GM19463 (cell line): ENCODE measurements around the gene TMCC1.
A peak's percentile ranks its signal among the peaks of the same experiment; 100 is the strongest.
"Not testable (repeated sequence)": the region's sequence is repeated elsewhere in the genome, so short reads cannot be mapped to it uniquely, and the experiment has no call there.

Experiments
- ATAC-seq: cut with Tn5 transposase; IDR thresholded peaks from one replicate; pipeline ENCODE4 v1.9.1; 2021; ENCODE audit warnings: mild to moderate bottlenecking, moderate library complexity; ENCODE audit not compliant: unreplicated experiment

TMCC1 gene

DNA sequence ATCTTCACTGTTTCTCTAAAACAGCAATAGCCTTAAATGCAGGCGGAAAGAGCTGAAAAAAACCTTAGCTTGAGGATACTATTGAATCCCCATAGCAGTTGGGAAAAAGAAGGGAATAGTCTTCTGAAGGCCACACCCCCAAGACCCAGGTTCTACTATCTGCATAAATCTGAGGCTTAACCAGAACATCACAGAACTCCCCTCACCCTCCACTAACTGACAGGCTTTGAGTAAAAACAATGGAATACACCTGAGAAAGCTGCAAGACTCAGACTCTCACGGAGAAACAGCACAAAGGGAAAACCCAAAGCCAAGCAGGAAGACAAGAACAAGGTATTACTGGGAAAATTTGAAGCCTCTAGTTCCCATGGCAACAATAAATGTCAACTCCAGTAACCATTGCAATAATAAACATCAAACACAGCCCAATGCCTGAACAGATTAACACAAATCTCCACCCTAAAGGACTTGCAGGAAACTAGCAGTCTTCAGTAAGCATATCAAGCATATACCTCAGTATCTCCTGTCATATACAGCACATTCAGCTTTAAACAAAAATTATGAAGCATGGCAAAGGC lies 56.4 kb downstream of the TMCC1 start:
- no peak for ATAC-seq

DNA sequence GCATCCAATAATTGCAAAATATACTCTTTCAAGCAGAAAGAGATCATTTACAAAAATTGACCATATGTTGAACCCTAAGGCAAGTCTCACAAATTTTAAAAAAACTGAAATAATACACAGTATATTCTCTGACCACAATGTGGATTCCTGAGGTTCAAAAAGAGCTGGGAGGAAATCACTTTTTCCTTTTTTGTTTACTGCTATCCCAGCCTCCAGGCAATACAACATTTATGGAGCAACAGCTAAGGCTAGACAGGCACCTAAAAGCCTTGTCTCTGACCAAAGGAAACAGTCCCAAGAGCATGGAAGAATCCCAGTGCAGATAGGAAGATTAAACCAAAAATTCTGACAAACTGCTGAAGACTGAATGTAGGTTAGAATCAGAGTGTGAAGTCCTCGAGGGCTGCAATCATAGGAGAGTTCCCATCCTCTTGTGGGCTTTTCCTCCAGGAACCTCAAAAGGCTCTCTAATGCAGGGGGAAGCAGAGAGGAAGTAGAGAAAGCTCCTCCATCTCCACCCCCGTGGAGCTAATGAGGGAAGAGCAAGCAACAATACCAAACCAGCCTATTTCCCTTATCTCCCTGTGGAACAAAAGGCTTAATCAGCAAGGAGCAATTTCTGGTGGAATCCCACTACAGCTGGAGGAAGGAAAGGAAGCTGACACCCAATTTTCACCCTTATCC lies 57.0 kb downstream of the TMCC1 start:
- no peak for ATAC-seq

DNA sequence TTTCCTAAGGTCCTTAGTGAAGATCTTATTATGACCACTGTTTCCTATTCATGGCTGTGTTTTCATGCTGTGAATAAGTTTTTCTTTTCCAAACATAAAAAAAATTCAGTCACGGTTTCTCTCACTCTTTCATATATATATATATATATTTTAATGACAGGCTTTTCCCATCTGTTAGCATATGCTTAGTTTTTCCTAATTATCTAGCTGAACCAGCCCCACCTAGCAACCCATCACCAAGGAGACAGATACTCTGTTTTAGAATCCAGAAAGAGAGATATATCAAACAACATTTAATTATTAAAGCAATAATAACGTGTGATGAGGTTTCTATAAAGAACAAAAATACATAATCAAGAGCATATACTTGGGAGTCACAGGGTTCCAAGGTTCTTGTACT lies 58.3 kb downstream of the TMCC1 start:
- ATAC-seq: no peak

DNA sequence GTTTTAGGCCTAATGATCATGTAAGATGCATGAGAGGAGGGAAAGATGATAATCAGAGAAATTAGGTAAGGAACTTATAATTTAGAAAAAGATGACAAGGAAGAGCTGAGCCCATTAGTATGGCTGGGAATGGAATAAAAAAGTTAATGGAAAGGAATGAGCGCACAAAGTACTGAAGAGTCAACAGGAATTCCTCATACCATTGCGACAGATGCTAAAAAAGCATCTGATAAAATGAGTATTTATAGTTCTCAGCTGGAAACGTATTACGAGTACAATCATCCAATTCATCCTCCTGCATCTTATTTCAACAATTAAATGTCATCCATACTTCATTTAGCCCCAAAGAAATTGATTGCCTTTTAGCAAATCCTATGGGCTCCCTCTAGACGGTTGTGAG lies 58.9 kb downstream of the TMCC1 start:
- no peak for ATAC-seq

DNA sequence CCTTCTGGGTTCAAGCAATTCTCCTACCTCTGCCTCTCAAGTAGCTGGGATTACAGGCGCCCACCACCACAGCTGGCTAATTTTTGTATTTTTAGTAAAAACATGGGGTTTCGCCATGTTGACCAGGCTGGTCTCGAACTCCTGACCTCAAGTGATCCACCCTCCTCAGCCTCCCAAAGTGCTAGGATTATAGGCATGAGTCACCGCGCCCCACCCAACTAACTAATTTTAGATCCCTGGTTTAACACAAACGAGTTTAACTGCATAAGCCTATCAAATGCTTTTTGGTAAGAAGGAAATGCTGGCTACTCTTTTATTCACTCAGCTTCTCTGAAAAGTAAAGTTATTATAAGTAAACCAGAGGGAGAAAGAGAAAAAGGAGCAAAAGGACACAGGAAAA lies 61.6 kb downstream of the TMCC1 start:
- not testable (repeated sequence) for ATAC-seq

DNA sequence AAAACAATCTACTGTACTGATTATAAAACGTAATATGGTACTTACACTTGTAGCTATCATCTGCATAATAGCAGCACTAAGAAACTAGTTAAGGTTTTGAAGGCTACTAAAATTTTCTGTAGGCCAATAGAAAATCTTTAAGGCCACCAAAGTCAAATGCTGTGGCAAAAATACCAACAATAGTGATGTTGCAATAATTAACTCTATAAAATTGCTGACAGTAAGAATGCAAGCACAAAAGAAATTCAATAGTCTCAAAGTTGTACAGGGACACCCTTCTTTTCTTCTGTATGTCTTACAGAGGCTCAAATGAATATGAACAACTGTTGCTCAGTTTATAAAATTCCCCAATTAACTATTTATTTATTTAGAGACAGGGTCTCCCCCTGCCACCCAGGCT lies 62.0 kb downstream of the TMCC1 start:
- ATAC-seq: no peak

DNA sequence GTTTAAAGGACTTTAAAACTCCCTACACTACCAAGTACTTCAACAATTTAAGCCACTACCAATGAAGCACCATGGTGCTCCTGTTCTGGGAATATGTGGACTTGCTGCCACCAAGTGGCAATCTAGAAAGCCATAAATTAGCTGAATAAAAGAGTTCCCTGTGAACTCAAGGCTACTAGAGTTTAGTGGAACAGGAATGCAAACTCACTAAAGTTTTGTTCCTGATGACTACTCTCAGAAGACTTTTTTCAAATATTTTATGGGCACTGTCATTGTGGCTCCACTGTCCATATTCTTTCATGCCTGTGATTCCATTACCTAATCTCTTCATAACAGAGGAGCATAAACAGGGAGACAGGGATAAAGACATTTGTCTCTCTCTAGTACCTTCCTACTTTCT lies 63.9 kb downstream of the TMCC1 start:
- no peak for ATAC-seq

DNA sequence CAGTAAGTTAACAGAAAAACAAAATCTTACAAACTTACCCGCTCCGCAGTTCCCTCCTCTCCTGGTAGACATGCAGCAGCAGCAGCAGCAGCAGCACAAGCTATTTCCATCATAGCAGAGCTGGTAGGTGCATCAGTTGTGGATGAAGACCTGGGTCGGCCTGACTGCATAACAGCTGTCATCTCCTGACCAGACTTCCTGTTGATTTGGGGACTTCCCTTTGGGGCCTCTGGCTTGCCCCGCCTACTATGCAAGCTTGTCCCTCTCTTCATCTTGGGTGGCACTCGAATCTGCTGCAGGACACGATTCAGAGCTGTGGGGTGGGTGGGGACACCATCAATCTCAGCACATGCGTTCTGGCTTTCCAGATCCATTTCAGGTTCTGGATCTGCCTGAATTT lies 65.7 kb downstream of the TMCC1 start:
- ATAC-seq: peak; percentile 88

DNA sequence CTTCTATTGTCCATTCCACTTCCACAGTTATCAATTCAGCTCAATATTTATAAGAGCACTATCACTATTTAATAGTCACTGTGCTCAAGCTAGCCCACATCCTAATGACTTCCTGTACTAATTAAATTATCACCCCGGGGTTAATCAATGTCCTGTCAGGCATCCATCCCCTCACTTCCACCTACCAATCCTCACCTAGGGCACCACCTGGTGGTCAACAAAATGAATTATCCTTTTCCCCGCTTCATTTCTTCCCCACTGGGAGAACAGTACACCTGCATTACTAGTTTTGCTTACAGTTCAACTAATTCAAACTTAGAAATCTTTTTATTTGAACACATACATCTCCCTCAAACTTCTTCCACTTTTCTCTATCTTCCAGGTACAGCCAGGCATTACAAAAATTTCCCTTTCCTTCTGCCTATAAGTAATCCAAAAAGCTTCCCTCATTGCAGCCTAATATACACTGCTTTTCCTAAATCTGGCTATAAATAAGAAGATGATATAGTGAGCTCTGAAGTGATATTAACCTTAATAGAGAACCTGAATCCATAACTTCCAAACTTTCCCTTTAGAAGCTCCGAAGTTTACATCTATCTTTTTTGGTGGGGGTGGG lies 68.5 kb downstream of the TMCC1 start:
- no peak for ATAC-seq

DNA sequence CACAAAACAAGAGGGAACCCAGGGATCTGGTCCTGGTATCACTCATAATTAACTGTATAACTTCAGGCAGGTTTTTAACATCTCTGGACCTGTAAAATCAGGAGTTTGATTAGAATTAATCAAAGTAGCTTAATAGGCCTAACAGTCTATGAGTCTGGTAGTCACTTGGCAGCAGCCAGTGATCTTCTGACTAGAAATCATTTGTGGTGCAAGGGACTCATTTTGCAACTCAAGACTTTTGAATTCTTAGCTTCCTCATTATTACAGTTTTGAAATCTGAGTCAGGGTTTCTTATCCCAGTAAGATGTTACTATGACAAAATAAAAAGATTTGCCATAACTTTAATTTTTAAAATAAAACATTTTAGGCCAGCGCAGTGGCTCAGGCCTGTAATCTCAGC lies 70.8 kb downstream of the TMCC1 start:
- ATAC-seq: no peak

DNA sequence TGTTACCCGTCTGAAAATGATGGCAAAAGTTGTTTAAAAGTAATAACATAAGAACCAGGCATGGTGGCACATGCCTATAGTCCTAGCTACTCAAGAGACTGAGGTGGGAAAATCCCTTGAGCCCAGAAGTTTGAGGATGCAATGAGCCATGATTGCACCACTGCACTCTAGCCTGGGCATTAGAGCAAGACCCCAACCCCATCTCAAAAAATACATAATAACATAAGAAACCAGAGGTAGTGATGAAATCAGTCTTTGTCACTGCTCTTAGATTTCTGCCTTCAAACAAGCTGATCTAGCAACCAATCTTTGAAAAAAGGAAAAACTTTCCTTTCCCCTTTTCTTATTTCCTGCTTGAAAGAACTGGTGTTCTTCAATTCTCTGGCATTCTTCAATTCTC lies 71.3 kb downstream of the TMCC1 start:
- no peak for ATAC-seq

DNA sequence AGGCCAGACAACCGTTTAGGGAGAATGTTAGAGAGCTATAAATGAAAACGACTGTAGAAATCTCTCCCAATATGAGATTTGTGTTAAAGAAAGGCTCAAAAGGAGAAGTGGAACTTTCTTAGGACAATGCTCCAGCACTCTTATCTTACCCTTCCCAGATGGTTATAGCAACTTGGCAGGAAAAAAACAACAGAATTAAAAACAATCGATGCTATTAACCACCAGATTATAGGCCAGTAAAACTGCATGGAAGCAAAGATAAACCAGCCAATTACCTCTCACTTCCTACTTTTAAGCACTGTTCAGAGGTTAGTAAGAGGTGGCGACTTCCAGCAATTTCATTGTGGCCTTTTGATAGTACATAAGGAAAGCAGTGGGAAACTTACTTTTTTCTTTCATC lies 72.9 kb downstream of the TMCC1 start:
- no peak for ATAC-seq

DNA sequence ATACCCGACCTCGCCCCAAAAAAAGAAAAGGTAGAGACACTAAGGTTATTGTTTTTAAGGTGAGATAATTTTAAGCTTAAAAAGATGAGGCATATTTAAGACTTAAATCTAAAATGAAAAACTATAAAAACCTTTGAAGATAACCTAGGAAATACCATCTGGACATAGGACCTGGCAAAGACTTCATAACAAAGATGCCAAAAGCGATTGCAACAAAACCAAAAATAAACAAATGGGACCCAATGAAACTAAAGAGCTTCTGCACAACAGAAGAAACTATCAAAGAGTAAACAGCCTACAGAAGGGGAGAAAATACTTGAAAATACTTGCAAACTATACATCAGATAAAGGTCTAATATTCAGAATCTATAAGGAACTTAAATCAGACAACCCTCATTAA lies 80.9 kb downstream of the TMCC1 start:
- no peak for ATAC-seq

DNA sequence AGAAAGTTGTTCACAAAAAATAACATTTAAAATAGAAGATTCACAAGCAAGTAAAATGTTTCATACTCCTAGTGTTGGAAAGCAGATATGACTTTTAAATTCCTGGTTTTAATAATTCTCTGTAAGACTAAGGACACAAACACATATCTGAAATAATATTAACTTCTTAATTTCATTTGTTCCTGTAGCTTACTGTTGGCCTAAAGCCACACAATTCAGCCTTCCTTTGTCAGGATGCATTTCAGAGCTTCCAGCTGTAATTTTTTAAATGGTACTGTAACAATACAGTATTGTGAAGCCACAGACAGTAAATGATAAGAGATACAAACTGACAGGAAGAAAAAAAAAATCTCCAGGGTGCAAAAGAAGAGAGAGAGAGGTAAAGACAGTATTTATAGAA lies 84.2 kb downstream of the TMCC1 start:
- ATAC-seq: no peak

DNA sequence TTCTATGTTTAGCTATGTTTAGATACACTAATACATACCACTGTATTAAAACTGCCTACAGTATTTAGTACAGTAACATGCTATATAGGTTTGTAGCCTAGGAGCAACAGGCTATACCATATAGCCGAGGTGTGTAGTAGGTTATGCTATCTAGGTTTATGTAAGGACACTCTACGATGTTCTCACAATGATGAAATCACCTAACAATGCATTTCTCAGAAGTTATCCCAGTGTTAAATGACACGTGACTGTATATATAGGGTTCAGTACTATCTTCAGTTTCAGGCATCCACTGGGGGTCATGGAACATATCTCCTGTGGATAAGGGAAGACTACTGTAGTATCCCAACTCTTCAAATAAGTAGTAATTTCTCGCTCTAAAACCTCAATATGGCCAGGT lies 97.4 kb downstream of the TMCC1 start:
- no peak for ATAC-seq

DNA sequence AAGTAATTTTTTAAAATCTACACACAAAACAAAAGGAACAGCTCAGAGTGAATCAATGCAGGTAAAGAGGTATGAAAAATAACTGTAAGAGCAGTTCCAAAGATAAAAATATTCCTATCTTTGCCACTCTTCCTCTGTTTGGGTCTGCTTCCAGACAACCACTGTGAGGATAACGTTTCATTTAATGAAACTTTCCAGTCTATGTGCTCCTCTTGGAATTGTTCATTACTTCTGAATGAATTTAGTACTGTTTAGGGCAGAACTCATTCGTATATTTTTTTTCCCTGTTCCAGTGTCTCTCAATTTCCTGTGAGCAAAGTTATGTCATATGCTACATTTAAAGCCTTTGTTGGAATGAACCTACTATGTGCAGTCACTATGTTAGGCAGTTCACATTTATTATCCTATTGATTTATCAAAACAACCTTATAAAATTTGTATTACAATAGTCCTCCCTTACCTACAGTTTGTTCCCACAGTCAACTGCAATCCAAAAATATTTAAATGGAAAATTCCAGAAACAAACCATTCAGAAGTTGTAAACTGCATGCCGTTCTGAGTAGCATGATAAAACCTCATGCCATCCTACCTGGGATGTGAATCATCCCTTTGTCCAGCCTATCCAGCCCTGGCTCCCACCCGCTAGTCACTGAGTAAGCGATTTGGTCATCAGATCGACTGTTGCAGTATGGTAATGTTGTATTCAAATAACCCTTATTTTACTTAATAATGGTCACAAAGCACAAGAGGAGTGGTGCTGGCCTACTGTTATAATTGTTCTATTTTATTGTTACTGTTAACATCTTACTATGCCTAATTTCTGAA lies 98.1 kb downstream of the TMCC1 start:
- no peak for ATAC-seq

DNA sequence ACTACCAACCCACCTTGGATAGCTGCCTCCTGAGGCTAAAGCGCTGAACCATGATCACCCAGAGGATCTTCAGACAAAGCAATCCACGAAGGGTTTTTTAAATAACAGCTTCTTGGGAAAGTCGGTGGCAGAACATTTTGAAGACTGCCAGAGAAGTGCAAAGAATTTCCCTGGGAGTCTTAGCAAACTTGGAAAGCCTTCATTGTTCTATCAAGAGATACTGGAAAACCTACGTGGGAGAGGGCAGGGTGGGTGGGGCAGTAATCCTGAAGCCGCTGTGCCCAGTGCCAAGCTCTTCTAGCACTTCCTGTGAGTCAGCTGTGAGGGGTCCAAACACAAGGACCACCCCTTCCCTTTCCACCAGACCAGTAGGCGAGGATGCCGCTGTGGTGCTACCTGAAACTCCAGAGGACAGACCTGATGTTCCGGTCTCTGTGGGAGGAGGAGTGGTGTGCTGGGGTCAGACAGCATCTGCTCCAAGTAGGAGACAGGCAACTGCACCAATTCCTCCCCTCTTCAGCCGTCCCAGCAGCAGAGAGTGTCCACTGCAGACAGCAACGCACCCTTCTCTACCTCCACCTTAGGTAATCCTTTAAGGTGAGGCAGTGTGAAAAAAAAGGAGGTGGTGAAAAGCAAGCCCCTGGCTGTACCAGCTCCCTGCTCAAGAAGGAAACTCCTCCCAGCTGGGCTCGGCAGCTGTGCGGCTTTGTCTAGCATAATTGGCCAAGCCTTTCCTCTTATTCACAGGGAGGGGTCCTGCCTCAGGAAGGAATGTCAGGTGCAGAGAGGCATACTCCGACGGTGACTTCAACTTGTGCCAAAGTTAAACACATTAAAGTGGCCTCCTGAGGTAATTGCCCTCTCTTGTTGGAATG lies 99.0 kb downstream of the TMCC1 start:
- ATAC-seq: no peak

DNA sequence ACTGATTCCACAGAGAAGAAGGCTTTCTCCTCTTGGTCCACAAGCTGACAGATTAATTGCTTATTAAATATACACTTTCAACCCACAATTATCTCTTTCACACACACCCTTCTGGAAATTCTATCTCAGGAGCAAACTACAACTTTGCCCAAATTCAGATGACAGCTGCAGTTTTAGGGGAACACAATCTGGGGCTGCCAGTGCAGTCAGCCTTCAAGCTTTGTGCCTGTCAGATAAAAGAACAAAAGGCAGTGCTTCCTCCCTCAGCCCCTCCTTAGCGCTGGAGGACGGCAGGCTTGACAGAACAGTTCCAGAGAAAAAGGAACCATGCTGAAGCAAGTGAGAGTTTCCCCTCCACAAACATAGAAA lies 99.6 kb downstream of the TMCC1 start:
- no peak for ATAC-seq

DNA sequence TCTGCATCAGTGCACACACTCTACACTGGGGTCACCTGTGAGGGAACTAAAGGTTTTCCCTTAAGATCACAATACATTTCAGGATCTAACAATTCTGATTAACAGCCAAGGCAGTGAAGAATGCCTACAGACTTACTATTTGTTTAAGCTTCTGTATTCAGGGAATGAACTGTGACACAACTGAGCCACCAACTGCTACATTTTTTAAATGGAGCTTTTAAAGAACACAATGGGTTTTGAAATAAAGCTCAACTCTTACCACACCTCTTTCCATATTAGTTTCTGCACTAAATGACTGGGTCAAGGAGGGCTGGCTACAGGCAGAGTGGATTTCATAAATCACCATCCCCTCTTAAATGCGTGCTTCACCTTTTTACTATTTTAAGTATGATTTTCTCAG lies 100.2 kb downstream of the TMCC1 start:
- ATAC-seq: no peak

DNA sequence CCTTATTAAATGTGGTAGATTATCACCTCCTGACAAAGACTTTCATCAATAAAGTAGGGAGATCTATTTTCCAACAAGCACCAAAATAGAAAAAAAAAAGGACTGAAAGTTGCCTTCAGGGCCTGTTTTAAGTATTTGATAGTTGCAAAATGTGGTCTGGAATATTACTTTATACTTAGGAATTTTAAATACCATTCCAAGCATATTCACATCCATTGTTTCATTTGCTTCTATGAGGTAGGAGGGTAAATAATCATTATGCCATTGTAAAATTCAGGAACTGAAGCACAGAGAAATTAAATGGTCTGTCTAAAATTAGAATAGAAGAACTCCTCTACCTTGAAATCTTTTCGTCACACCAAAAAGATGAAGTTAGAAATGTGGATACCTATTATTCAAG lies 110.0 kb downstream of the TMCC1 start:
- no peak for ATAC-seq

DNA sequence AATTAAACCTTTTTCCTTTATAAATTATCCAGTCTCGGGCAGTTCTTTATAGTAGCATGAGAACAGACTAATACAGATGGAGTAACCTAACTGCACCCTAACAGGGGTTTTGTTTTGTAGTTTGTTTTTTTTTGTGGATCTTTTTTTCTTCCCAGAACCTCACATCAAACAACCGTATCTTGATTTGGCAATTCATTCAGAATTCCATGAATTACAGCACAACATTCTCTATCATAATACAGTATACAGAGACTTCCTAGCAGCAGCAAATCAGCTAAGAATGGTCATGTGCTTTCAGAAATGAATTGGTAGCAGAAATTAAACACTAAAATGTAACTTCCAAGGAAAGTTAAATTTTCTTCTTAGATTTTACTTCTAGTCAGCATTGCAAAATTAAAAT lies 114.6 kb downstream of the TMCC1 start:
- ATAC-seq: no peak
